Endodermal cell (in vitro differentiated cells): ENCODE data around the gene ZBTB37. TPM values are rescaled to one million over a fixed set of nuclear protein-coding genes. Genes with fewer than 3 reads are reported as not detected.
"Not testable (repeated sequence)": the region's sequence is repeated elsewhere in the genome, so short reads cannot be mapped to it uniquely, and the experiment has no call there.

Experiments
- DNase-seq: peaks from one replicate; pipeline ENCODE4 v3.0.0-alpha.2; 2017
- H3K27ac ChIP-seq: 2 replicates; pipeline ENCODE4 v1.5.1; 2013; ENCODE audit warnings: mild to moderate bottlenecking, low read depth, low read length, moderate library complexity
- H3K27me3 ChIP-seq: 2 replicates; pipeline ENCODE4 v1.6.1; 2013; ENCODE audit warnings: mild to moderate bottlenecking, low read length, moderate library complexity; ENCODE audit not compliant: insufficient read depth, control insufficient read depth, poor library complexity, severe bottlenecking
- H3K36me3 ChIP-seq: 2 replicates; pipeline ENCODE4 v1.7.0; 2013; ENCODE audit warnings: mild to moderate bottlenecking, low read length, moderate library complexity; ENCODE audit not compliant: control insufficient read depth, insufficient read depth
- H3K4me1 ChIP-seq: one replicate; pipeline ENCODE4 v1.7.0; 2013; ENCODE audit warnings: low read length; ENCODE audit not compliant: control insufficient read depth, insufficient read depth
- H3K4me3 ChIP-seq: 2 replicates; pipeline ENCODE4 v1.5.1; 2013; ENCODE audit warnings: mild to moderate bottlenecking, low read length, moderate library complexity
- H3K9ac ChIP-seq: 2 replicates; pipeline ENCODE4 v1.6.1; 2013; ENCODE audit warnings: mild to moderate bottlenecking, low read length, moderate library complexity; ENCODE audit not compliant: poor library complexity, severe bottlenecking; ENCODE audit errors: extremely low read depth
- H3K9me3 ChIP-seq: 2 replicates; pipeline ENCODE4 v1.6.1; 2013; ENCODE audit warnings: mild to moderate bottlenecking, low read length, moderate library complexity; ENCODE audit not compliant: control insufficient read depth
- H3K27ac Mint-ChIP-seq: 2 replicates; pipeline ENCODE4 v1.8.0; 2020; ENCODE audit warnings: mixed read lengths
- H3K27me3 Mint-ChIP-seq: 2 replicates; pipeline ENCODE4 v1.8.0; 2021; ENCODE audit warnings: mild to moderate bottlenecking, mixed read lengths; ENCODE audit not compliant: insufficient read depth
- H3K36me3 Mint-ChIP-seq: 2 replicates; pipeline ENCODE4 v1.8.0; 2020; ENCODE audit warnings: low read depth, mixed read lengths
- H3K4me1 Mint-ChIP-seq: 2 replicates; pipeline ENCODE4 v1.8.0; 2020; ENCODE audit warnings: mixed read lengths
- H3K4me3 Mint-ChIP-seq: 2 replicates; pipeline ENCODE4 v1.8.0; 2020; ENCODE audit warnings: mild to moderate bottlenecking, moderate library complexity, mixed read lengths
- H3K9me3 Mint-ChIP-seq: 2 replicates; pipeline ENCODE4 v1.8.0; 2020; ENCODE audit warnings: mild to moderate bottlenecking, mixed read lengths
- CTCF ChIP-seq: fragments of 200-600 bp; sonication (generic); conservative IDR thresholded peaks from 2 replicates; pipeline ENCODE4 v1.5.0; 2021; ENCODE audit warnings: antibody characterized with exemption, mild to moderate bottlenecking
- WGBS, 2 experiments: methylation state at CpG; one replicate each; pipeline versions ENCODE4 v1.1.5 to v1.1.7; 2013; ENCODE audit warnings: missing lambda C conversion rate in 2 of 2, mixed read lengths in 1 of 2; ENCODE audit not compliant: insufficient coverage in 1 of 2, insufficient read length in 1 of 2; 5-methylcytosine and 5-hydroxymethylcytosine counted together
- total RNA-seq, 2 donors: library from RNA; stranded (reverse); fragmentation: NEBNext Ultra II Directional in 1 of 2; extraction: Animal tissue kit (Norgen Biotek cat#: 25700) in 1 of 2; gene quantifications; 2 replicates in 1 of 2; 3 replicates in 1 of 2; pipeline ENCODE4 v1.2.1, GENCODE V29; 2021

The ZBTB37 gene
- total RNA-seq, 2 donors from 2014 or later: 17.4 to 24.2 TPM

GRCh38 chr1:173856014-173856413, 12.2 kb upstream of the ZBTB37 start:
- no peak for DNase-seq
- Mint-ChIP-seq H3K27ac (no peak overlapping the region), H3K27me3 (no peaks in the 10 kb centered on the region), H3K9me3 (no peaks in the 10 kb centered on the region), H3K4me1 (peaks cover 33% of the 10 kb centered on the region), H3K4me3 (no peak overlapping the region), H3K36me3 (peaks cover 56% of the 10 kb centered on the region)
- no peak overlapping the region for H3K27ac ChIP-seq
- no peak overlapping the region for H3K9ac ChIP-seq
- 96 to 100% methylated on average over 1 of the region's 1 CpG for WGBS, 2 experiments
- peaks cover 9% of the 10 kb centered on the region for H3K4me1 ChIP-seq
- no peaks in the 10 kb centered on the region for H3K9me3 ChIP-seq
- H3K36me3 ChIP-seq: peaks cover 69% of the 10 kb centered on the region
- no peak overlapping the region for H3K4me3 ChIP-seq
- TF ChIP-seq CTCF: no peak
- H3K27me3 ChIP-seq: no peaks in the 10 kb centered on the region

DNA sequence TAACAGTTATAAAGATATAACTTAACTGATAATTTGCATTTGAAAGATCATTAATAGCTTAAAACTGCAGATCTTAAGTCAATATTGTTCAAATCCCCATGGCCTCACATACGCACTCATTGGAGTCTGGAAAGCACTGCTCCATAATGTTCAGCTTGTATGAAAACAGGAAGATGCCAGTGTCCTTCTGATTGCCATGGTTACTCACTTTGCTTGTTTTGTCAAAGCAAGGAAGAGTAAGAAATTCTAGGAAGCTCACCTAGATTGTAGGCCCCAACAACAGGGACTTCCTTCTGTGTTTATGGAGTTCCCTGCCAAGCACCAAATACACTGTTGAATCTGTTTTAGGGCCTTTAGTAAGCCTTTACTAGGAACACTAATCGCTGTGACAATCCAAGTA, 11.3 kb upstream of the ZBTB37 start:
- Histone ChIP-seq H3K4me3 (no peak overlapping the region), H3K9ac (no peak overlapping the region), H3K9me3 (no peaks in the 10 kb centered on the region), H3K27me3 (no peaks in the 10 kb centered on the region), H3K27ac (no peak overlapping the region), H3K36me3 (peaks cover 61% of the 10 kb centered on the region), H3K4me1 (peaks cover 9% of the 10 kb centered on the region)
- no peak for TF ChIP-seq CTCF
- H3K4me3 Mint-ChIP-seq: no peak overlapping the region
- no peak for DNase-seq
- 92 to 94% methylated on average over 2 of the region's 2 CpGs for WGBS, 2 experiments
- no peaks in the 10 kb centered on the region for H3K27me3 Mint-ChIP-seq
- H3K4me1 Mint-ChIP-seq: peaks cover 30% of the 10 kb centered on the region
- H3K27ac Mint-ChIP-seq: no peak overlapping the region
- no peaks in the 10 kb centered on the region for H3K9me3 Mint-ChIP-seq
- peaks cover 50% of the 10 kb centered on the region for H3K36me3 Mint-ChIP-seq

- Mint-ChIP-seq H3K27ac (peak overlapping the region; percentile 56), H3K9me3 (no peaks in the 10 kb centered on the region), H3K4me1 (peaks cover 27% of the 10 kb centered on the region), H3K36me3 (peaks cover 46% of the 10 kb centered on the region), H3K27me3 (no peaks in the 10 kb centered on the region), H3K4me3 (no peak overlapping the region)
- no peak overlapping the region for H3K27ac ChIP-seq
- H3K36me3 ChIP-seq: peaks cover 61% of the 10 kb centered on the region
- 98 to 100% methylated on average over 2 to 4 of the region's 4 CpGs for WGBS, 2 experiments
- H3K9me3 ChIP-seq: no peaks in the 10 kb centered on the region
- no peak for DNase-seq
- H3K4me1 ChIP-seq: peaks cover 9% of the 10 kb centered on the region
- no peak overlapping the region for H3K9ac ChIP-seq
- no peaks in the 10 kb centered on the region for H3K27me3 ChIP-seq
- H3K4me3 ChIP-seq: no peak overlapping the region
- TF ChIP-seq CTCF: no peak
Observed at GRCh38 chr1:173857363-173857917, 10.7 kb upstream of the ZBTB37 start.

DNA sequence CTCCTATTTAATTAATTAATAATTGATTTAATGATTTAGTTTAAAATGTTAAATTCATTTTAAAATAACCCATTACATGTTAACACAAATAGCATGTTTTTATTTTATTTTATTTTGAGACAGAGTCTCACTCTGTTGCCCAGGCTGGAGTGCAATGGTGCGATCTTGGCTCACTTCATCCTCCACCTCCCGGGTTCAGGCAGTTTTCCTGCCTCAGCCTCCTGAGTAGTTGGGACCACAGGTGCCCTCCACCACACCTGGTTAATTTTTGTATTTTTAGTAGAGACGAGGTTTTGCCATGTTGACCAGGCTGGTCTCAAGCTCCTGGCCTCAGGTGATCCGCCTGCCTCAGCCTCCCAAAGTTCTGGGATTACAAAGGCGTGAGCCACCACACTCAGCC, 8.6 kb upstream of the ZBTB37 start:
- not testable (repeated sequence) for H3K27me3 Mint-ChIP-seq, H3K9ac ChIP-seq, H3K9me3 Mint-ChIP-seq, H3K27ac Mint-ChIP-seq, H3K4me3 ChIP-seq, H3K4me3 Mint-ChIP-seq, H3K27ac ChIP-seq, DNase-seq, H3K27me3 ChIP-seq, H3K4me1 ChIP-seq, H3K9me3 ChIP-seq
- peaks cover 52% of the 10 kb centered on the region for H3K36me3 Mint-ChIP-seq
- H3K36me3 ChIP-seq: peaks cover 71% of the 10 kb centered on the region
- WGBS, 2 experiments: 91 to 93% methylated on average over 3 to 5 of the region's 5 CpGs
- peaks cover 13% of the 10 kb centered on the region for H3K4me1 Mint-ChIP-seq
